AG20443 (cell line): Measurements from ENCODE around the gene H2AZ2.
A peak's percentile ranks its signal among the peaks of the same experiment; 100 is the strongest.
"Not testable (repeated sequence)": the region's sequence is repeated elsewhere in the genome, so short reads cannot be mapped to it uniquely, and the experiment has no call there.

ENCODE experiments used
- DNase-seq: peaks from one replicate; pipeline ENCODE4 v3.0.0; 2012; ENCODE audit warnings: low spot score, mixed read lengths

The H2AZ2 gene

GRCh38 chr7:44814919-44815318, 33.0 kb downstream of the H2AZ2 start:
- no peak for DNase-seq

GRCh38 chr7:44811571-44811970, 36.3 kb downstream of the H2AZ2 start:
- no peak for DNase-seq

GRCh38 chr7:44811093-44811492, 36.8 kb downstream of the H2AZ2 start:
- no peak for DNase-seq

GRCh38 chr7:44808914-44809393, 38.9 kb downstream of the H2AZ2 start:
- DNase-seq = no peak

GRCh38 chr7:44805950-44806349, 41.9 kb downstream of the H2AZ2 start:
- no peak for DNase-seq

GRCh38 chr7:44803828-44804519, 43.9 kb downstream of the H2AZ2 start:
- DNase-seq = not testable (repeated sequence)

- DNase-seq = no peak
Measured at GRCh38 chr7:44802418-44803025, 45.4 kb downstream of the H2AZ2 start.

- peak; percentile 38 for DNase-seq
Measured at GRCh38 chr7:44801890-44802289, 46.0 kb downstream of the H2AZ2 start.

GRCh38 chr7:44799939-44800338, 47.9 kb downstream of the H2AZ2 start:
- DNase-seq = no peak

- no peak for DNase-seq
Measured at GRCh38 chr7:44798649-44799305, 49.1 kb downstream of the H2AZ2 start.

- DNase-seq = peak; percentile 88
Measured at GRCh38 chr7:44797329-44798258, 50.3 kb downstream of the H2AZ2 start.

- DNase-seq = peak; percentile 100
Measured at GRCh38 chr7:44796504-44797328, 51.2 kb downstream of the H2AZ2 start, which contains the start of gene PPIA. PPIA (plus strand) TSS chr7:44796681; CDS start chr7:44796725, 44 bp downstream.

- peak; percentile 57 for DNase-seq
Measured at GRCh38 chr7:44796034-44796503, 51.8 kb downstream of the H2AZ2 start.

- no peak for DNase-seq
Measured at GRCh38 chr7:44794331-44794730, 53.6 kb downstream of the H2AZ2 start.

GRCh38 chr7:44793919-44794318, 54.0 kb downstream of the H2AZ2 start:
- no peak for DNase-seq

- peak; percentile 83 for DNase-seq
Measured at GRCh38 chr7:44791278-44792219, 56.3 kb downstream of the H2AZ2 start.

GRCh38 chr7:44789990-44790389, 57.9 kb downstream of the H2AZ2 start:
- DNase-seq = no peak

- DNase-seq = no peak
Measured at GRCh38 chr7:44787762-44788161, 60.1 kb downstream of the H2AZ2 start.

GRCh38 chr7:44787041-44787440, 60.8 kb downstream of the H2AZ2 start:
- no peak for DNase-seq

- DNase-seq = not testable (repeated sequence)
Measured at GRCh38 chr7:44785218-44785617, 62.7 kb downstream of the H2AZ2 start.
